ENCODE measurements around the gene YY1.

GRCh38 chr14:100271247-100271939 lies 32.4 kb downstream of the YY1 start:
- TF ChIP-seq EP300 (IDR thresholded peaks at IDR 0.05; ENCODE audit: low read depth), result no peak
- TF ChIP-seq CTCF (IDR thresholded peaks at IDR 0.05), result peak; percentile 36 to 63 (median 49)
- TF ChIP-seq POLR2A (IDR thresholded peaks at IDR 0.05), result no peak
